Activated naive CD4-positive, alpha-beta T cell treated with anti-CD3 and anti-CD28 coated beads, Interleukin-2, amount 50 U/mL, for 72 hours (primary cell): ENCODE measurements around the gene TRAPPC2. TPM values are rescaled to one million over a fixed set of nuclear protein-coding genes. Genes with fewer than 3 reads are reported as not detected.

Experiments
- ATAC-seq, 2 donors: fragments of 150-1000 bp; cut with Tn5 transposase; 2 replicates each; pipeline ENCODE4 v1.10.0; 2021; ENCODE audit warnings: mild to moderate bottlenecking in 2 of 2, moderate library complexity in 2 of 2
- DNase-seq, 2 donors: peaks; one replicate each; pipeline ENCODE4 v3.0.0; 2021 to 2022; ENCODE audit warnings: low spot score in 2 of 2
- H3K27ac Mint-ChIP-seq, 2 donors: one replicate each; pipeline ENCODE4 v1.8.0; 2022; ENCODE audit warnings: mild to moderate bottlenecking in 2 of 2, mixed read lengths in 2 of 2
- H3K36me3 Mint-ChIP-seq, 2 donors: one replicate each; pipeline ENCODE4 v1.8.0; 2022; ENCODE audit warnings: mixed read lengths in 2 of 2
- H3K9me3 Mint-ChIP-seq, 2 donors: one replicate each; pipeline ENCODE4 v1.8.0; 2022; ENCODE audit warnings: mixed read lengths in 2 of 2
- total RNA-seq, 2 donors: library from RNA; stranded (reverse); gene quantifications; one replicate each; pipeline ENCODE4 v1.2.3, GENCODE V29; 2022

Gene TRAPPC2
- total RNA-seq, 2 donors from 2014 or later, result 14.5 to 18.1 TPM

GRCh38 chrX:13719192-13719856 is 15.1 kb downstream of the TRAPPC2 start:
- H3K36me3 Mint-ChIP-seq, result peaks cover 8 to 21% of the 10 kb centered on the region in 2 donors

GRCh38 chrX:13717700-13718472 is 16.5 kb downstream of the TRAPPC2 start:
- Mint-ChIP-seq H3K27ac (peak overlapping the region in 1 of 2 donors; percentile 32), H3K9me3 (no peaks in the 10 kb centered on the region), H3K36me3 (peaks cover 0 to 10% of the 10 kb centered on the region in 2 donors)
- DNase-seq (no peak), ATAC-seq (no peak)

More at GRCh38 chrX:13719192-13719856, 15.1 kb downstream of the TRAPPC2 start:
- Mint-ChIP-seq H3K9me3 (peaks cover 5 to 9% of the 10 kb centered on the region in 2 donors), H3K27ac (no peak overlapping the region)
- no peak for DNase-seq
- no peak for ATAC-seq

- Mint-ChIP-seq H3K27ac (no peak overlapping the region), H3K9me3 (no peaks in the 10 kb centered on the region), H3K36me3 (peaks cover 0 to 13% of the 10 kb centered on the region in 2 donors)
- ATAC-seq (no peak), DNase-seq (no peak)
Measured at GRCh38 chrX:13716905-13717304, 17.5 kb downstream of the TRAPPC2 start.

GRCh38 chrX:13716455-13716854 is 18.0 kb downstream of the TRAPPC2 start:
- DNase-seq (no peak), ATAC-seq (no peak)
- Mint-ChIP-seq H3K36me3 (peaks cover 0 to 17% of the 10 kb centered on the region in 2 donors), H3K9me3 (no peaks in the 10 kb centered on the region), H3K27ac (no peak overlapping the region)

- no peak for ATAC-seq
- H3K9me3 Mint-ChIP-seq, result no peaks in the 10 kb centered on the region
- no peak overlapping the region for H3K27ac Mint-ChIP-seq
- peaks cover 0 to 12% of the 10 kb centered on the region in 2 donors for H3K36me3 Mint-ChIP-seq
- DNase-seq, result no peak
Measured at GRCh38 chrX:13711141-13711540, 23.3 kb downstream of the TRAPPC2 start.

- peak overlapping the region in 1 of 2 donors; percentile 18 for H3K27ac Mint-ChIP-seq
- H3K9me3 Mint-ChIP-seq, result peaks cover 0 to 4% of the 10 kb centered on the region in 2 donors
- peaks cover 4 to 6% of the 10 kb centered on the region in 2 donors for H3K36me3 Mint-ChIP-seq
- DNase-seq, result no peak
- peak in 1 of 2 donors; percentile 37 for ATAC-seq
Measured at GRCh38 chrX:13703589-13703988, 30.8 kb downstream of the TRAPPC2 start.

- peaks cover 0 to 4% of the 10 kb centered on the region in 2 donors for H3K9me3 Mint-ChIP-seq
- H3K36me3 Mint-ChIP-seq, result peaks cover 4 to 6% of the 10 kb centered on the region in 2 donors
- H3K27ac Mint-ChIP-seq, result peak overlapping the region in 1 of 2 donors; percentile 18
- ATAC-seq (no peak), DNase-seq (no peak)
Measured at GRCh38 chrX:13703135-13703534, 31.3 kb downstream of the TRAPPC2 start.

- Mint-ChIP-seq H3K9me3 (peaks cover 0 to 4% of the 10 kb centered on the region in 2 donors), H3K36me3 (peaks cover 4 to 6% of the 10 kb centered on the region in 2 donors), H3K27ac (peak overlapping the region; percentile 66 to 92)
- ATAC-seq, result no peak
- DNase-seq, result no peak
Measured at GRCh38 chrX:13702111-13702789, 32.2 kb downstream of the TRAPPC2 start.

- H3K36me3 Mint-ChIP-seq, result peaks cover under 1 to 9% of the 10 kb centered on the region in 2 donors
- no peak overlapping the region for H3K27ac Mint-ChIP-seq
- DNase-seq, result no peak
- H3K9me3 Mint-ChIP-seq, result peaks cover 0 to 4% of the 10 kb centered on the region in 2 donors
- ATAC-seq, result no peak
Measured at GRCh38 chrX:13700380-13700779, 34.0 kb downstream of the TRAPPC2 start.

GRCh38 chrX:13699183-13699826 is 35.1 kb downstream of the TRAPPC2 start:
- H3K36me3 Mint-ChIP-seq, result peaks cover 0 to 14% of the 10 kb centered on the region in 2 donors
- H3K27ac Mint-ChIP-seq, result no peak overlapping the region
- ATAC-seq, result peak in 1 of 2 donors; percentile 36
- no peak for DNase-seq
- H3K9me3 Mint-ChIP-seq, result peaks cover 0 to 4% of the 10 kb centered on the region in 2 donors

GRCh38 chrX:13698432-13698831 is 36.0 kb downstream of the TRAPPC2 start:
- ATAC-seq, result no peak
- Mint-ChIP-seq H3K27ac (peak overlapping the region in 1 of 2 donors; percentile 36), H3K36me3 (peaks cover 0 to 9% of the 10 kb centered on the region in 2 donors), H3K9me3 (peaks cover 0 to 4% of the 10 kb centered on the region in 2 donors)
- DNase-seq, result no peak

- Mint-ChIP-seq H3K36me3 (peaks cover 0 to 9% of the 10 kb centered on the region in 2 donors), H3K27ac (no peak overlapping the region), H3K9me3 (peaks cover 0 to 4% of the 10 kb centered on the region in 2 donors)
- DNase-seq, result no peak
- ATAC-seq, result no peak
Measured at GRCh38 chrX:13697976-13698375, 36.4 kb downstream of the TRAPPC2 start.

GRCh38 chrX:13697455-13697854 is 37.0 kb downstream of the TRAPPC2 start:
- peak overlapping the region in 1 of 2 donors; percentile 22 for H3K27ac Mint-ChIP-seq
- peaks cover 0 to 4% of the 10 kb centered on the region in 2 donors for H3K9me3 Mint-ChIP-seq
- DNase-seq, result no peak
- ATAC-seq, result peak in 1 of 2 donors; percentile 58
- H3K36me3 Mint-ChIP-seq, result peaks cover 0 to 9% of the 10 kb centered on the region in 2 donors

- Mint-ChIP-seq H3K9me3 (peaks cover 0 to 4% of the 10 kb centered on the region in 2 donors), H3K36me3 (peaks cover 0 to 9% of the 10 kb centered on the region in 2 donors), H3K27ac (no peak overlapping the region)
- no peak for ATAC-seq
- no peak for DNase-seq
Measured at GRCh38 chrX:13695601-13696115, 38.8 kb downstream of the TRAPPC2 start.

- Mint-ChIP-seq H3K36me3 (peaks cover 0 to 13% of the 10 kb centered on the region in 2 donors), H3K9me3 (peaks cover 0 to 4% of the 10 kb centered on the region in 2 donors), H3K27ac (no peak overlapping the region)
- no peak for ATAC-seq
- no peak for DNase-seq
Measured at GRCh38 chrX:13694983-13695382, 39.4 kb downstream of the TRAPPC2 start.

- DNase-seq, result no peak
- Mint-ChIP-seq H3K36me3 (peaks cover 0 to 13% of the 10 kb centered on the region in 2 donors), H3K27ac (no peak overlapping the region), H3K9me3 (peaks cover 0 to 3% of the 10 kb centered on the region in 2 donors)
- ATAC-seq, result no peak
Measured at GRCh38 chrX:13694359-13694758, 40.1 kb downstream of the TRAPPC2 start.
